Measurements from ENCODE around the gene PLXDC1. TPM values are rescaled to one million over a fixed set of nuclear protein-coding genes. Genes with fewer than 3 reads are reported as not detected.
A peak's percentile ranks its signal among the peaks of the same experiment; 100 is the strongest.

Gene PLXDC1
- total and polyA plus RNA-seq, 2 experiments from 2014 or later: 0.28 to 0.91 TPM

- Mint-ChIP-seq H3K9me3 (no peaks in the 10 kb centered on the region), H3K27ac (no peak overlapping the region), H3K4me1 (peaks cover 30% of the 10 kb centered on the region), H3K27me3 (ENCODE audit: insufficient read depth, low read depth, poor library complexity) (peaks cover 3% of the 10 kb centered on the region), H3K4me3 (no peak overlapping the region), H3K36me3 (ENCODE audit: low read depth) (no peaks in the 10 kb centered on the region)
- Histone ChIP-seq H4K20me1 (replicated peaks; ENCODE audit: insufficient read depth) (no peaks in the 10 kb centered on the region), H3K4me3 (no peak overlapping the region), H3K36me3 (ENCODE audit: insufficient read depth) (no peaks in the 10 kb centered on the region), H3K9me2 (ENCODE audit: insufficient read depth) (no peaks in the 10 kb centered on the region), H3K4me2 (no peak overlapping the region), H3K79me2 (replicated peaks; ENCODE audit: insufficient read depth) (no peaks in the 10 kb centered on the region), H2AFZ (peak overlapping the region; percentile 56; the same call in 1 of the 2 replicates), H3F3A (replicated peaks; ENCODE audit: low read depth) (no peaks in the 10 kb centered on the region), H3K27me3 (ENCODE audit: insufficient read depth) (no peaks in the 10 kb centered on the region), H3K27ac (ENCODE audit: low read depth) (no peak overlapping the region), H3K4me1 (ENCODE audit: insufficient read depth) (no peaks in the 10 kb centered on the region)
- DNase-seq (ENCODE audit: low spot score) (no peak), ATAC-seq (no peak)
- TF ChIP-seq ZNF331 (CRISPR knock-in tag; IDR thresholded peaks at IDR 0.05; ENCODE audit: low read depth): no peak
- no peak for TF ChIP-seq NANOG (IDR thresholded peaks at IDR 0.05; ENCODE audit: borderline replicate concordance)
- TF ChIP-seq CREB1 (CRISPR knock-in tag; IDR thresholded peaks at IDR 0.05; ENCODE audit: low read depth): no peak
- TF ChIP-seq POLR2AphosphoS5 (IDR thresholded peaks at IDR 0.05; ENCODE audit: low read depth): no peak
- TF ChIP-seq EZH2phosphoT487 (IDR thresholded peaks at IDR 0.05; ENCODE audit: unreplicated experiment): no peak
- TF ChIP-seq CTCF (conservative IDR thresholded peaks at IDR 0.05; ENCODE audit: low read depth in 2 of 2): no peak
- no peak for TF ChIP-seq EZH2 (IDR thresholded peaks at IDR 0.05; ENCODE audit: low read depth, unreplicated experiment)
- no peak for TF ChIP-seq ETS1 (IDR thresholded peaks at IDR 0.05)
- no peak for TF ChIP-seq STAT1 (IDR thresholded peaks at IDR 0.05; ENCODE audit: unreplicated experiment)
- no peak for TF ChIP-seq ZNF462 (CRISPR knock-in tag; IDR thresholded peaks at IDR 0.05)
- no peak for TF ChIP-seq REST (IDR thresholded peaks at IDR 0.05; ENCODE audit: unreplicated experiment)
- TF ChIP-seq ZNF114 (CRISPR knock-in tag; IDR thresholded peaks at IDR 0.05): no peak
- no peak for TF ChIP-seq JUNB (IDR thresholded peaks at IDR 0.05; ENCODE audit: unreplicated experiment)
Observed at GRCh38 chr17:39096508-39097149, 54.8 kb downstream of the PLXDC1 start.
